HG03460 (cell line): ENCODE data around the gene PACSIN1.

Experiments
- ATAC-seq: cut with Tn5 transposase; IDR thresholded peaks from one replicate; pipeline ENCODE4 v1.9.1; 2021; ENCODE audit not compliant: unreplicated experiment

PACSIN1 gene

GRCh38 chr6:34543421-34543820 is 77.5 kb downstream of the PACSIN1 start:
- ATAC-seq, result no peak

DNA sequence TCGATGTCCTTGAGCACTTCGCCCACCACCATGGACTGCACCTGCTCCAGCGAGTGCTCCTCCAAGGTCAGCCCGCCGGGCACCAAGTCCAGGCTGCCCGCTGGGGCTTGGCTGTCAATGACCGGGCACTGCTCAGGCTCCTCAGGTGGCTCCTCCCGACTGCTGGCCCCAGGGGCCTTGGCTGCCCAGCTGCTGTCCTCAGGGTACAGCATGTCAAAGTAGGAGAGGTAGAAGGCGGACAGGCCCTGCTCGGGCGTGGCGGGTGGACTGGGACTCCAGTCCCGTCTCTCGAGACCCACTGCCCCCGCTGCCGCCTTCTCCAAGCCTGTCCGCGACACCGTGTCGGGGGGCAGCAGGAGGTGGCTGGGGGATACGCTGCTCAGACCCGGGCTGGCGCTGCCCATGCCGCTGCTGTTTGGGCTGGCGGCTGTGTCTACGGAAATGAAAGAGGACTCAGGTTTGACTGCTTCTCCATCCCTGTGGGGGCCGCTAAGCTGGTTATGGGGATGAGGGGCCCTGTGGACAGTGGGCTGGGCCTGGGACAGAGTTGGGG is 78.3 kb downstream of the PACSIN1 start:
- no peak for ATAC-seq

- ATAC-seq, result no peak
These were observed 79.0 kb downstream of the PACSIN1 start for GRCh38 chr6:34544776-34545471.

- no peak for ATAC-seq
These were observed 80.9 kb downstream of the PACSIN1 start for GRCh38 chr6:34546551-34547321.

GRCh38 chr6:34547701-34548644 is 82.1 kb downstream of the PACSIN1 start:
- ATAC-seq, result no peak

DNA sequence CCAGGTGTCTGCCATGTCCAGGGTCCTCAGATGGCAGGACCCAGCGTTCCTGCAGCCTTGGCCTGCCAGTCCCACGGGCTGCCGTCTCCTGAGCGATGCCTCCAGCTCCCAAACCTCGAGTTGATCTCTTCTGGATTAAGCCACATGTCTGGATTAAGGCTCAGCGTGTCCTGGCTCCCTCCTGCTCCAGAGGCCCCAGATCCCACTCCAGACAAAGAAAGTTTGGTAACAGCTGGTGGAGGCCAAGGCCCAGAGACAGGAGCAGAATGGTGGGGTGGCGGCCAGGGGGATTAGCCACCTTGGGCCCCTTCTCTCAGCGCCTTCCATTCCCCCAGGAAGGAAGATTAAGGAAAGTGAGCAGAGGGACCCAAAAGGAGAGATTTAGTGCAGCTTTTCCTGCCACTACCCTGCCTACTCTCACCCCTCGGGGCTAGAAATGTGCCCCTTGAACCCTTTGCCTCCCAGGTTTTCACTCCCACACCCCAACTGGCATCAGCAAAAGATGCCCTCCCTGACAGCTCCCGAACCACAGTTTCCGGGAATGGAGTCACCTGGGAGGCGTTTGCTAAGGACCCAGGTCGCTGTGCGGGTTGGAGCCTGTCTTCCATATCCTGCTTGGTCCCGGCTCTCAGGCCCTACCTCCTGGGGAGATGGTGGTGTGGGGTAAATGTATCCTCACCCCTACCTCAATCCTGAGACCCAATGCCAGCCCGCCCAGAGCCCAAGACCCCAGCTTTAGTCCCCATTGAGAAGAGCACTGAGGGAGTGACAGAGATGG is 83.3 kb downstream of the PACSIN1 start:
- ATAC-seq, result no peak

- no peak for ATAC-seq
These were observed 83.9 kb downstream of the PACSIN1 start for GRCh38 chr6:34549804-34550202.

- no peak for ATAC-seq
These were observed 85.8 kb downstream of the PACSIN1 start for GRCh38 chr6:34551720-34552119.

- no peak for ATAC-seq
These were observed 86.7 kb downstream of the PACSIN1 start for GRCh38 chr6:34552620-34553019.

DNA sequence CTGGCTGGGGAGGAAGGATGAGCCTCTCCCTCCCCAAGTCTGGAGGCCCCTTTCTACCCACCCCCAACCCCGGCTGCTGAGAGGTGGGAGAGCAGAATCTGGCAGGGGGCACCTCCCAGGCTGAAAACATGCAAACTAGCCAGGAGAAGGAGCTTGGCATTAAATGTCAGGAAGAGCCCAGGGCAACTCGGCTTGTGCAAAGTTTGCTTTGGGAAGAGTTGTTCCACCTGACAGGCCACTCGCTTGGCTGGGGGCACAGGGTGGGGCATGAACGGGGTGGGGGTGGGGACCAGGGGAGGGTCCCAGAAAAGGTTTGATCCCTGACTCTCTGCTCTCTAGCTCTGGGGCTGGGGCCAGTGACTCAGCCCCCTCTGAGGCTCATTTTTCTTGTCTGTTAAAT is 87.3 kb downstream of the PACSIN1 start:
- no peak for ATAC-seq

DNA sequence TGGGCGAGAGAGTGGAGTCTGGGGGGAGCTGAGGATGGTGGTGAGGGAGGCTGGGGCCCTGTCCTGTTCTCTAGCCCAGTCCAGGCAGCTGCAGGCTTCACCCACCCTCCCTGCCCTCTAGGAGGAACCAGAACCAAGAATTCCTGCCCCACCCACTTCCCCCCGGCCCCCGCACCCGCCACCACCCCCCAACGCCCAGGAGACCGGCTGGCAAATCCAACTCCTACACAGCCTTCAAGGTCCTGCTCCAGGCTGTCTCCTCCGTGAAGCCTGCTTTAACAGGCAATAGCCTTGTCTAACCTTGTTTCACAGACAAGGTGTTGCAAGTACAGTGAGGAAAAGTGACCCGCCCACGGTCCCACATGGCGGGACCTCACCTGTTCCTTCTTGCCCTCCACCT is 87.9 kb downstream of the PACSIN1 start:
- no peak for ATAC-seq

GRCh38 chr6:34554291-34555006 is 88.6 kb downstream of the PACSIN1 start:
- no peak for ATAC-seq

- ATAC-seq, result no peak
These were observed 89.1 kb downstream of the PACSIN1 start for GRCh38 chr6:34555007-34555322.

DNA sequence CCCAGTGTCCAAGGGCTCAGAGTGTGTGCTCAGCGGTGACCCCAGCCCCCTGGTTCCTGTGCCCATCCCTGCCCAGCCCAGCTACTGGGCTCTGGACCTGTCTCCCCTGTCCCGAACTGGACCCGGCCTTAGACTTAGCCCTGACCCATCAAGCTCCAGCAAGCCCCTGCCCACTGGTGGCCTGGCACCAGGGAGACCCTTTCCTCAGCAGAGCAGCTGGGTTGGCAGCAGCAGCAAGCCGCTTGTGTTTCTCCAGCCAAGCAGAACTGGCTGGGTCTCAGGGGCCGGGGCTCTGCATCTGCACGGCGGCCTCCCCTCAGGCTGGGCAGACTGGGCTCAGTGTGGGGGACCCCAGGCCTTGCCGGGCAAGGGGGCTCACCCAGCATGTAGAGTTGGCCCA is 89.5 kb downstream of the PACSIN1 start:
- no peak for ATAC-seq

DNA sequence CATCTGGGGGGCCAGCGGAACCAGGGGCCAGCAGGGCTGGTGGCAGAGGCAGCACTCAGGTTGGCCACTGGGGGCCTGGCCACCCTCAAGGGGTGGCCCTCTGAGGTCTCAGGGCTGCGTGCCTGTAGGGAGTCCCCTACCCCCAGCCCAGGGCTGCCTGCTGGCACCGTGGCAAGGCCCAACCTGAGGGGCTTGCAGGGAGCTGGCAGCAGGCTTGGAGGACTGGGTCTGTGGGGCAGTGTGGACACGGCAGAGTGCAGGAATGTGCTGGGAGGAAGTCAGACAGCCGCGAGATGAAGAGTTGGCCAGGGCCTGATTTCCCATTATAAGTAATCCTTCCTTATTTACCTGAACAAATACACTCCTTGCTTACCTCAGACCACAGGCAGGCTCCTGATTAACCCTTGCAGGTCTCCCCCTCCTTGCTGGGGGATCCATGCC is 90.2 kb downstream of the PACSIN1 start, which contains the start of gene SPDEF:
Gene SPDEF, minus strand, starts transcription at position 299 of the 441 bp plus-strand sequence. CDS start 11,874 bp downstream, outside the sequence.
- ATAC-seq, result no peak

- no peak for ATAC-seq
These were observed 90.6 kb downstream of the PACSIN1 start for GRCh38 chr6:34556493-34556892.

DNA sequence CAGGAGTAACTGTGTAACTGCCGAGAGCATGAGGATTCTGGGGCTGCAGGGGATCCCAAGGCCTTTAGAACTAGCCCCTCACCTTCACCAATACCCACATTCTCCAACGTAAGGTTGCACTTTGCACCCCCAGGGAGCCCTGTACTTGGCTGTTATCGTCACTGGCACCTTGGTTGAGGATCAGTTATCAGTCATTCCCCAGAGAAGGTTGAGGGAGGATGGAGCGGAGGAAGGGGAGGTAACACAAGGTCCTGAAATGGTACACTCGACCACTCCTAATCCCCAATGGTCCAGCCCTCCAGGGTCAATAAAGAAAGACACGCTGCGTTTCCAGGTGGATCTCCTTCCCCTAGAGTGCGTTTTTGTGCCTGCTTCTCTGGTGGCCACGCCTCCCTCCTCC is 91.4 kb downstream of the PACSIN1 start:
- ATAC-seq, result no peak

GRCh38 chr6:34558172-34558714 is 92.4 kb downstream of the PACSIN1 start:
- ATAC-seq, result no peak

- no peak for ATAC-seq
These were observed 93.9 kb downstream of the PACSIN1 start for GRCh38 chr6:34559651-34560365.
